Astrocyte of the cerebellum (primary cell): Measurements from ENCODE around the gene CEPT1.

Experiments
- DNase-seq: peaks from one replicate; pipeline ENCODE4 v3.0.0-alpha.2; 2011; ENCODE audit warnings: low read depth
- H3K4me3 ChIP-seq: 2 replicates; pipeline ENCODE4 v1.5.1; 2011; ENCODE audit warnings: mild to moderate bottlenecking, low read depth, low read length, moderate library complexity
- in situ Hi-C: cut with HindIII; loops from 2 replicates; pipeline ENCODE4 v1.10.0; 2017; ENCODE audit warnings: low sequenced_read_pairs
- TF ChIP-seq, protein P1 (sequence below): IDR thresholded peaks from 2 replicates; pipeline ENCODE4 v1.5.1; 2012; ENCODE audit warnings: low read length, low read depth, moderate library complexity, mild to moderate bottlenecking; ENCODE audit errors: missing control alignments

The CEPT1 gene

DNA sequence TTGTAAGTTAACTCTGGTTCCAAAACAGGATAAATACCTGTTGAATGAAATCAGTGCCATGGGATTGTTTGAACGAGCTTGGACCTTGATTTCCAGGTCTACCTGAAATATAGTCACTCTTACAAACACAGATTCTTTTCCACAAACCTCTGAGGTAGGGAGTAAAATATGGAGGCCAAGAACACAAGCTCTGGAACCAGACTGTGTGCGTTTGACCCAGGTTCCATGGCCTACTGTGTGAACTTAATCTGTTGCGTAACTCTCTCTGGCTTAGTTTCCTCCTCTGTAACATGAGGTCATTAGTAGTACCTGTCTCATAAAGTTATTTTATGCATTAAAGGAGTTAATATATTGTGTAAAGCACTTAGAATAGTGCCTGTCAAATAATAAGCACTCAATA lies 35.3 kb downstream of the CEPT1 start:
- TF ChIP-seq, protein P1, sequence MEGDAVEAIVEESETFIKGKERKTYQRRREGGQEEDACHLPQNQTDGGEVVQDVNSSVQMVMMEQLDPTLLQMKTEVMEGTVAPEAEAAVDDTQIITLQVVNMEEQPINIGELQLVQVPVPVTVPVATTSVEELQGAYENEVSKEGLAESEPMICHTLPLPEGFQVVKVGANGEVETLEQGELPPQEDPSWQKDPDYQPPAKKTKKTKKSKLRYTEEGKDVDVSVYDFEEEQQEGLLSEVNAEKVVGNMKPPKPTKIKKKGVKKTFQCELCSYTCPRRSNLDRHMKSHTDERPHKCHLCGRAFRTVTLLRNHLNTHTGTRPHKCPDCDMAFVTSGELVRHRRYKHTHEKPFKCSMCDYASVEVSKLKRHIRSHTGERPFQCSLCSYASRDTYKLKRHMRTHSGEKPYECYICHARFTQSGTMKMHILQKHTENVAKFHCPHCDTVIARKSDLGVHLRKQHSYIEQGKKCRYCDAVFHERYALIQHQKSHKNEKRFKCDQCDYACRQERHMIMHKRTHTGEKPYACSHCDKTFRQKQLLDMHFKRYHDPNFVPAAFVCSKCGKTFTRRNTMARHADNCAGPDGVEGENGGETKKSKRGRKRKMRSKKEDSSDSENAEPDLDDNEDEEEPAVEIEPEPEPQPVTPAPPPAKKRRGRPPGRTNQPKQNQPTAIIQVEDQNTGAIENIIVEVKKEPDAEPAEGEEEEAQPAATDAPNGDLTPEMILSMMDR = no peak
- DNase-seq = no peak
- in situ Hi-C loops = no loop called here
- H3K4me3 ChIP-seq = no peak overlapping the region

DNA sequence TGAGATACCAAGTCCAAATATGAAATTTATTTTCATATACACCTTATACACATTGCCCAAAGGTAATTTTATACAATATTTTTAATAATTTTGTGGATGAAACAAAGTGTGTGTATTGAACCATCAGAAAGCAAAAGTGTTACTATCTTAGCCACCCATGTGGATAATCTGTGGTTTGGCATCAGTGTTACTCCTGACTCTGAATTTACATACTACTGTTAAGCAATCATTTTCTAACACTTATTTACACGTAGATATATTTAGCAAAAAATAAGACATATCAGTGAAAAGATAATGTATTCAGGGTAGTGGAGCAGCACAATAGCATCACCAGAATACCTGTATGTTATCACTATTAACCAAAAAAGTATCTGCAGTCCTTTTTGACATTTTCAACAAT lies 36.7 kb downstream of the CEPT1 start:
- in situ Hi-C loops = no loop called here
- DNase-seq = peak; percentile 59
- TF ChIP-seq, protein P1 = no peak
- H3K4me3 ChIP-seq = no peak overlapping the region

DNA sequence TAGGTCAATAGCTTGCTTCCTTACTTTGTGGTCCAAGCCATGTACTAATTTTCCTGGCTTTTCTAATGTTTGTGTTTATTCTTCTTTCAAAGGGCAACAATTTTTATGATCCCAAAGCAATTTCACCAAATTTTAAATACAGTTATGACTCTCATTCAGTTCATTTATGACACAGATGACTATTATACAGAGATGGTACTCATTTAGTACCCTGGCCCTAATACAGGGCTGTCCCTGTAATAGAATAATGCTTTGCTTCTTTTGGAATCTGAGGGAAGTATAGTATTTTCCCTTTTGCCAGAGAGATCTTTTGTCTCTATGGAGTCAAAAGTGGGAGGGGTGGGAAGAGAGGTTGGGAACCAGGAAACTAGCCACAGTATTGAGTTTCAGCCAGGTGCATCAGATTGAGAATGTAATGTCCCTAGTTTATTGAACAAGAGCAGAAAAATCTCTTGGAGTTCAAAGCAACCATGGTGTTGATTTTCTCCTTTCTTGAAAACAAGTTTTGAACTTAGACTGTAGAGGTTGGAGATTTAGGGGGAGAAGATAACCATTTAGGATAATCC lies 40.0 kb downstream of the CEPT1 start:
- H3K4me3 ChIP-seq = no peak overlapping the region
- no peak for DNase-seq
- in situ Hi-C loops = no loop called here
- TF ChIP-seq, protein P1 = no peak

DNA sequence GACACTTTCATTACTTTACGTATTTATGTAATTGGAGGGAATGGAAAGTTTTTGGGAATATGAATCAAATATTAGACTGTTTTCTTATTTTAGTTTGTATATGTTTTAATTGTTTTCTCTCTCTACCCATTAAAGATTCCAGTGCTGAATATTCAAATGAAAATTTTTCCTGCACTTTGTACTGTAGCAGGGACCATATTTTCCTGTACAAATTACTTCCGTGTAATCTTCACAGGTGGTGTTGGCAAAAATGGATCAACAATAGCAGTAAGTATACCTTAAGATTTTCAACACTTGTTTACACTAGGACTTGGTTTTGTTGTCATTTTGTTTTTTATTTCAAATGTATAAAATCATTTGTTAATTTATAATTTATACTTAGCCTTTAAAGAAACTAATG lies 42.0 kb downstream of the CEPT1 start:
- no peak overlapping the region for H3K4me3 ChIP-seq
- in situ Hi-C loops = no loop called here

DNA sequence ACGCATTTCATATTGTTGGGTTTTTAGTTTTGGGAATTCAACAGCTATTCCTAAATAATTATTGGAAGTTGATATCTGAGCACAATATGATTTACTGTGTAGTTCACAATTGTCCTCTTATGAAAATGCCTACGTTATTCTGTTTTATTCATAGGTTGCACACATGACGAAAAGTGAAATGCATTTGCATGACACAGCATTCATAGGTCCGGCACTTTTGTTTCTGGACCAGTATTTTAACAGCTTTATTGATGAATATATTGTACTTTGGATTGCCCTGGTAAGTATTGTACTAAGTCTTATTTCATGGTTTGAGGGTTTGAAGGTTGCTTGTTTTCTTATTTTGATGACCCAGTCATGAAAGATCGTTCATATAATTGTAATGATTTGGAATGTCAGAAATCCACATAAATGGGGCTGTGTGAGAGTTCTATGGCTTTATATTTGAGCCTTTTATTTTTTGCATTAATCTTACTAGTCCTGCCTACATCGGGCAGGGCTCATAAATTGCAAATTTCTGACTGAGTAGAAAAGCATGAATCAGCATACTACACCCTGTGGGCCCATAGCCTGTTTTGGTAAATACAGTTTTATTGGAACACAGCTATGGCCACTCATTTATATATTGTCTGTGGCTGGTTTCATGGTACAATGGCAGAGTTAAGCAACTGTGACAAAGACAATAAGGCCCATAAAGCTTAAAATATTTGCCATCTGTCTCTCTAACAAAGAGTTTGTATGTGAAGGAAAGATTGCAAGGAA lies 43.5 kb downstream of the CEPT1 start:
- in situ Hi-C loops = no loop called here
- no peak overlapping the region for H3K4me3 ChIP-seq
- TF ChIP-seq, protein P1 = no peak
- no peak for DNase-seq

More for the DNA sequence above, 42.0 kb downstream of the CEPT1 start:
- no peak for DNase-seq
- TF ChIP-seq, protein P1 = no peak

DNA sequence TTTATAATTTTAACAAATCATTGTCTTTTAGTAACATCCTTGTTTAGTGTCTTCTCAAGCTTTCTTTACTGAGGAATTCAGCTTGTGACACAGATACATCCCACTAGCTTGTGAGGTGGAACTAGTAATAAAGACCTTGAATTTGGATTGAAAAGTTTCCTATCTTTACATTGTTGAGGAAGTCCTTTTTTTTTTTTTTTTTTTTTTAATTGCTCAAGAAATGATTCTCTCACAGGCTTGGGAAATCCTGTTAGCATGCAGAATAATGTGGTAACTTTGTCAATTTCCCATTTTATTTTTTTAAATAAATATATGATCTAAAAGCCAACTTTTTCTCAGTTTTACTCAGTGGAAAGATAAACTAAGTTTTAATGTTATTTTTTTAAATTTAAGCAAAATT lies 44.6 kb downstream of the CEPT1 start:
- in situ Hi-C loops = no loop called here
- no peak for DNase-seq
- TF ChIP-seq, protein P1 = no peak
- H3K4me3 ChIP-seq = no peak overlapping the region
